Activated CD8-positive, alpha-beta T cell treated with anti-CD3 and anti-CD28 coated beads, Interleukin-2, amount 10 ng/mL, durations not matched to agents 7 days and 5 days (primary cell): ENCODE data around the gene SLCO1C1. TPM values are rescaled to one million over a fixed set of nuclear protein-coding genes. Genes with fewer than 3 reads are reported as not detected.

ENCODE experiments used
- ATAC-seq: fragments of 150-1000 bp; cut with Tn5 transposase; one replicate; pipeline ENCODE4 v1.10.0; 2021; ENCODE audit warnings: moderate library complexity
- CTCF ChIA-PET: fragments of 350-600 bp; sonication (Branson Sonifier 250); formaldehyde crosslinking; loops from one replicate; lab custom pipeline; 2021; ENCODE audit warnings: antibody characterized with exemption; lab: Charles Lee
- POLR2A ChIA-PET: fragments of 350-600 bp; sonication (Branson Sonifier 250); formaldehyde crosslinking; loops from one replicate; lab custom pipeline; 2021; ENCODE audit warnings: antibody characterized with exemption; lab: Charles Lee
- DNase-seq: peaks from one replicate; pipeline ENCODE4 v3.0.0-alpha.2; 2020
- H3K27ac Mint-ChIP-seq: one replicate; pipeline ENCODE4 v1.8.0; 2021; ENCODE audit warnings: mild to moderate bottlenecking, mixed read lengths
- H3K27me3 Mint-ChIP-seq: one replicate; pipeline ENCODE4 v1.8.0; 2021; ENCODE audit warnings: low read depth, mixed read lengths
- H3K36me3 Mint-ChIP-seq: one replicate; pipeline ENCODE4 v1.8.0; 2021; ENCODE audit warnings: low read depth, mixed read lengths
- H3K4me1 Mint-ChIP-seq: one replicate; pipeline ENCODE4 v1.8.0; 2021; ENCODE audit warnings: low read depth, mixed read lengths
- H3K4me3 Mint-ChIP-seq: one replicate; pipeline ENCODE4 v1.8.0; 2021; ENCODE audit warnings: mild to moderate bottlenecking, mixed read lengths
- H3K9me3 Mint-ChIP-seq: one replicate; pipeline ENCODE4 v1.8.0; 2022; ENCODE audit warnings: mixed read lengths; ENCODE audit not compliant: insufficient read depth
- total RNA-seq, 2 experiments: library from RNA; stranded (reverse); gene quantifications; one replicate each; pipeline ENCODE4 v1.2.3, GENCODE V29; 2021

The SLCO1C1 gene, protein sequence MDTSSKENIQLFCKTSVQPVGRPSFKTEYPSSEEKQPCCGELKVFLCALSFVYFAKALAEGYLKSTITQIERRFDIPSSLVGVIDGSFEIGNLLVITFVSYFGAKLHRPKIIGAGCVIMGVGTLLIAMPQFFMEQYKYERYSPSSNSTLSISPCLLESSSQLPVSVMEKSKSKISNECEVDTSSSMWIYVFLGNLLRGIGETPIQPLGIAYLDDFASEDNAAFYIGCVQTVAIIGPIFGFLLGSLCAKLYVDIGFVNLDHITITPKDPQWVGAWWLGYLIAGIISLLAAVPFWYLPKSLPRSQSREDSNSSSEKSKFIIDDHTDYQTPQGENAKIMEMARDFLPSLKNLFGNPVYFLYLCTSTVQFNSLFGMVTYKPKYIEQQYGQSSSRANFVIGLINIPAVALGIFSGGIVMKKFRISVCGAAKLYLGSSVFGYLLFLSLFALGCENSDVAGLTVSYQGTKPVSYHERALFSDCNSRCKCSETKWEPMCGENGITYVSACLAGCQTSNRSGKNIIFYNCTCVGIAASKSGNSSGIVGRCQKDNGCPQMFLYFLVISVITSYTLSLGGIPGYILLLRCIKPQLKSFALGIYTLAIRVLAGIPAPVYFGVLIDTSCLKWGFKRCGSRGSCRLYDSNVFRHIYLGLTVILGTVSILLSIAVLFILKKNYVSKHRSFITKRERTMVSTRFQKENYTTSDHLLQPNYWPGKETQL
- not detected for total RNA-seq

DNA sequence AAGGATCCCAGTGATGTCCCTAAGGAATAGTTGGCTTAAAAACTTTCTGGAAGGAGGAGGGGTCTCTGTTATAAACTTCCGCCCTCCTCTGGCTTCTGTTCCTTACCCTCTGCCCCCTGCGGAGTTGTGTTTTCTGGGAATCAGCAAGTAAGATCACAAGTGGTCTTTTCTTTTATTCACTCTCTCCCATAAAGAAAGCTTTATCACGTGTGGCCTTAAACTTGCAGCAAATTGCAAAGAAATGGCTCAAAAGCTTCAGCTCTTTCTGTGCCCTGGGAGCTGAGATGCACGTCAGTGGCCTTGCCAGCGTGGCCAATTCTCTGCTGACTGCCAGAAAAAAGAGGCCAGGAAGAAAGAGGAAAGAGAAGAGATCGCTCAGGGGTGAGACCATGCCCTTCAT is at the start of gene SLCO1C1:
SLCO1C1 (plus strand) TSS at position 101 of the 400 bp plus-strand sequence. CDS start 4,245 bp downstream, outside the sequence.
- H3K27me3 Mint-ChIP-seq, result no peaks in the 10 kb centered on the region
- H3K4me1 Mint-ChIP-seq, result no peaks in the 10 kb centered on the region
- no peaks in the 10 kb centered on the region for H3K36me3 Mint-ChIP-seq
- CTCF ChIA-PET, result no interaction called here
- H3K4me3 Mint-ChIP-seq, result no peak within 1 kb of the TSS
- no peak within 1 kb of the TSS for H3K27ac Mint-ChIP-seq
- no peak for ATAC-seq
- no peaks in the 10 kb centered on the region for H3K9me3 Mint-ChIP-seq
- POLR2A ChIA-PET, result no interaction called here
- no peak for DNase-seq

DNA sequence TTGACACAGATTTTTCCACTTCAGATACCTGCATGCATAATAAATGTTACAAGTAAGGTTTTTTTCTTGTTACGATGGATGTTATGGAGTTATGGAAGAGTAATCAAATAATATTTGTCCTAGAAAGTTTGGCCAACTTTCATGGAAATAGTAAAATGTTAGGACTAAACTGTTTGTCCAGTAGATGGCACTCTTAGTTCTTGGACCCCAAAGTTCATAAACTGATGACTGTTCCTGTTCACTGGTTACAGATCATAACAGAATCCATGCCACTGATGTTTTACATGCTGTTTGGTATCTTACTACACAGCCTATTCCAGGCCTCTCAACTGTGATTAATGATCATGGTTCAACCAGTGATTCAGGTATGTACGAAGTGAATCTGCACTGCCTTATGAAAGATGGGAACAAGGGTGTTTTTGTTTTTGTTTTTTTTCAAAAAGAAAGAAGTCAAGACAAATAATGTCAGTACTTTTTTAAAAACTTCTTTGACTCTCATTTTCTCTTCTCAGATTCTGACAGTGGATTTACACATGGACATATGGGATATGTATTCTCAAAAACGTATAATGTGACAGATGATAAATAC is 48.8 kb upstream of the SLCO1C1 start:
- Mint-ChIP-seq H3K4me1 (no peaks in the 10 kb centered on the region), H3K4me3 (no peak overlapping the region), H3K36me3 (no peaks in the 10 kb centered on the region), H3K27ac (no peak overlapping the region), H3K27me3 (no peaks in the 10 kb centered on the region), H3K9me3 (no peaks in the 10 kb centered on the region)
- ATAC-seq, result no peak
- POLR2A ChIA-PET, result no interaction called here
- CTCF ChIA-PET, result no interaction called here
- no peak for DNase-seq

DNA sequence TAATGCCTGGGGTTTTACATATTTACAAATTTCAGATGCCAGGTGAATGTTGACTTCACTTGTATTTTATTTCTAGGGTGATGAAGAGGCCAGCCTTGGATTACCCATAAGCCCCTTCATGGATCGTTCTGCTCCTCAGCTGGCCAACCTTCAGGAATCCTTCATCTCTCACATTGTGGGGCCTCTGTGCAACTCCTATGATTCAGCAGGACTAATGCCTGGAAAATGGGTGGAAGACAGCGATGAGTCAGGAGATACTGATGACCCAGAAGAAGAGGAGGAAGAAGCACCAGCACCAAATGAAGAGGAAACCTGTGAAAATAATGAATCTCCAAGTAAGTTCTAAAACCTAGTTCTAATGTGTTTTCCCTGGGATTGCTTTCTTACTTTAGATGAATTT is 41.3 kb upstream of the SLCO1C1 start:
- H3K4me1 Mint-ChIP-seq, result no peaks in the 10 kb centered on the region
- H3K9me3 Mint-ChIP-seq, result no peaks in the 10 kb centered on the region
- ChIA-PET CTCF (no interaction called here), POLR2A (no interaction called here)
- DNase-seq (no peak), ATAC-seq (no peak)
- no peak overlapping the region for H3K27ac Mint-ChIP-seq
- no peaks in the 10 kb centered on the region for H3K27me3 Mint-ChIP-seq
- no peak overlapping the region for H3K4me3 Mint-ChIP-seq
- no peaks in the 10 kb centered on the region for H3K36me3 Mint-ChIP-seq

DNA sequence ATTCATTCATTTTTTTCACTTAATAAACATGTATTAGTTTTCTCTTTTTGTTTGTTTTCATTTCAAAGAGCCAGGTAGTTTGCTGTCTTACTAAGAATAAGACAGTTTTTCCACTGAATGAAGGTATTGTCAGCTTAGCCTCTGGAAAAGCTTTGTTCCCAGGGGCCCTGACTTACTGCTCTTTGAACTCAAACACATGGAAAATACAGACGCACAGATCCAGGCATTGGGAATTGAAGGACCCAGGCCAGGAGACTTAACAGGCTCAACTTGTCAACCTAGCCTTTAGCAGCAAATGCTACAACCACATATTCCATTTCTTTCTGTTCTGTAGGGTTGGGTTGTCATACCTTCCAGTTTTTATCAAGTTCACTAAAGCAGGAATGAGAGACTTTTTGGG is 38.5 kb upstream of the SLCO1C1 start:
- POLR2A ChIA-PET, result interaction anchor here (0.6 kb wide), 1 partner anchor 23 kb away, joined by 5 read pairs; no protein-coding TSS in a partner anchor
- Mint-ChIP-seq H3K27me3 (no peaks in the 10 kb centered on the region), H3K4me3 (no peak overlapping the region), H3K27ac (no peak overlapping the region), H3K9me3 (no peaks in the 10 kb centered on the region), H3K4me1 (no peaks in the 10 kb centered on the region), H3K36me3 (no peaks in the 10 kb centered on the region)
- CTCF ChIA-PET, result no interaction called here
- ATAC-seq, result no peak
- no peak for DNase-seq

DNA sequence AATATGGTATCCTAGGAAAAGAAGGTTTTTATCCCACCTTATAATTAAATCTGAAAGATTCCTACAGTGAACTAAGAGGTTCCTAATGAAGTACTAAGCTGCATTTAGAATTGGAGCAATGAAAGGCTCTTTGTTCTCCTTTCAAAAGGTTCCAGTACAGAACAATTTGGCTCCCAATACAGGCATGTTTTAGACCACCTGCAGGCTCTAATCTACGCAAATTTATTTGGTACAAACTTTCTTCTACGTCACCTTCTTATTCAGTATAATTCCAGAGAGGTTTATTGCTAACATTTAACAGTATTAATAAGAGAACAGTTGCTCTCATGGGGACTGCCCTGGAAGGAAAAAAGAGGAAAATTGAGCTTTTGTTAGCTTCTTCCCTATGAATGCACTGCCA is 37.6 kb upstream of the SLCO1C1 start:
- ChIA-PET CTCF (no interaction called here), POLR2A (no interaction called here)
- no peak for ATAC-seq
- no peak for DNase-seq
- no peaks in the 10 kb centered on the region for H3K4me1 Mint-ChIP-seq
- H3K27ac Mint-ChIP-seq, result no peak overlapping the region
- no peaks in the 10 kb centered on the region for H3K36me3 Mint-ChIP-seq
- H3K27me3 Mint-ChIP-seq, result no peaks in the 10 kb centered on the region
- peaks cover 6% of the 10 kb centered on the region for H3K9me3 Mint-ChIP-seq
- no peak overlapping the region for H3K4me3 Mint-ChIP-seq

DNA sequence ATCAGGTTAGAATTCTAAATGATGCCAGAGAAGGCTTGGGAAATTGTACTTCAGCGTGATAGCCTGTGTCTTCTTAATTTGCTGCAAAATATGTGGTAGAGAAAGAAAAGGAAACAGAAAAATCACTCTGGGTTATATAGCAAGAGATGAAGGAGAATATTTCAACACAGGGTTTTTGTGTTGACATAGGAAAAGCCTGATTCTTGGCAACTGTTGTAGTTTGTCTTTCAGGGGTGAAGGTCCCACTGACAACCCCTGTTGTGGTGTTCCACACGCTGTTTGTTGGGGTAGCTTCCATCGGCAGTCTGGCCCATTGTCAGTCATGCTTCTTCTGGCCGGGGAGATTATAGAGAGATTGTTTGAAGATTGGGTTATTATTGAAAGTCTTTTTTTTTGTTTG is 13.8 kb upstream of the SLCO1C1 start:
- POLR2A ChIA-PET, result no interaction called here
- no peaks in the 10 kb centered on the region for H3K36me3 Mint-ChIP-seq
- no peaks in the 10 kb centered on the region for H3K27me3 Mint-ChIP-seq
- peaks cover 6% of the 10 kb centered on the region for H3K9me3 Mint-ChIP-seq
- no peak for ATAC-seq
- H3K4me1 Mint-ChIP-seq, result no peaks in the 10 kb centered on the region
- no peak overlapping the region for H3K4me3 Mint-ChIP-seq
- CTCF ChIA-PET, result no interaction called here
- no peak for DNase-seq
- no peak overlapping the region for H3K27ac Mint-ChIP-seq

DNA sequence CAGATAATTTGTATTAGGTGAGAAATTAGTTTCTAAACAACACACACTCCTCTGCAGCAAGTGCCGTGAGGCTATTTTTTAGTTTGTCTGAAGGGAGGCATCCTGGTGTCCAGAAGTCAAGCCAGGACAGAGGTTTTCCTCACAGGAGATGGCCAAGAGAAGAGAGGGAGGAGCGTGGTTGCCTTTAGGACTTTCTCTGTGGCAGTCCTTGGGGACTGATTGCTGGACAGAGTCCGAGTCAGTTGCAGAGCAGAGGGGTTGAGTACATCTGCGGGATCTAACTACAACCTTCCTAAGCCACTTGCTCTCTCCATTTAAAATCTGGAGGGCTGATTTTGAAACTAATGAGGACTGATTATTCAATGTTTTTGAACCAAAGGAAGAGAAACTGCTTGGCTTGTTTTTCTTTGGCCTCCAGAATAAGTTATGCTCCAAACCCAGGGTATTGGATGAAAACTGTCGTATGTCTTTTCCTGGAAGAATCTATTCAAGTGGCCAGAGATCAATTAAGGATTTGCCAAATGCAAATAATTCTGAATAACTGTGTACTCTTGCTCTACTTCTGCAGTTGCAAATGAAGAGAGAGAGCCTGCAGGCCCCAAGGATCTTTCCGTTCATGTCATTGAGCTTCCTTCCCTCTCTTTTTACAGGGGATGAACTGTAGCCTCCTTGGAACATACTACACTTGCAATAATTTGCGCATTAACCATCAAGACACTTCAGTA is 1.2 kb downstream of the SLCO1C1 start:
- Mint-ChIP-seq H3K4me1 (no peaks in the 10 kb centered on the region), H3K27ac (no peak overlapping the region), H3K4me3 (no peak overlapping the region), H3K27me3 (no peaks in the 10 kb centered on the region), H3K9me3 (no peaks in the 10 kb centered on the region), H3K36me3 (no peaks in the 10 kb centered on the region)
- ATAC-seq, result no peak
- CTCF ChIA-PET, result no interaction called here
- POLR2A ChIA-PET, result no interaction called here
- no peak for DNase-seq

DNA sequence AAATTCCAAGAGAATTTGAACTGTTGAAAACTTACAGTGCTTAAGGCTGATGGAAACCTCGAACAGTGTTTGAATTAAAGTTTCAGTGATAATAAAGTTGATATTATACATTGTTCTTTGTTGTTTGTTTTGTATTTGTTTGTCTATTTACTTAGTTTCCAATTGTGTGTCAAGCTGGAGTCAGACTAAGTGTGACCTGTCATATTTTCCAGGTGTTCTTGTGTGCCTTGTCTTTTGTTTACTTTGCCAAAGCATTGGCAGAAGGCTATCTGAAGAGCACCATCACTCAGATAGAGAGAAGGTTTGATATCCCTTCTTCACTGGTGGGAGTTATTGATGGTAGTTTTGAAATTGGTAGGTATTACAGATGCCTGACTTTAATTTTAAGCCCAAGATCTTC is 6.0 kb downstream of the SLCO1C1 start:
- ChIA-PET POLR2A (no interaction called here), CTCF (no interaction called here)
- no peak overlapping the region for H3K4me3 Mint-ChIP-seq
- H3K9me3 Mint-ChIP-seq, result no peaks in the 10 kb centered on the region
- ATAC-seq (no peak), DNase-seq (no peak)
- H3K4me1 Mint-ChIP-seq, result no peaks in the 10 kb centered on the region
- no peak overlapping the region for H3K27ac Mint-ChIP-seq
- no peaks in the 10 kb centered on the region for H3K27me3 Mint-ChIP-seq
- no peaks in the 10 kb centered on the region for H3K36me3 Mint-ChIP-seq

DNA sequence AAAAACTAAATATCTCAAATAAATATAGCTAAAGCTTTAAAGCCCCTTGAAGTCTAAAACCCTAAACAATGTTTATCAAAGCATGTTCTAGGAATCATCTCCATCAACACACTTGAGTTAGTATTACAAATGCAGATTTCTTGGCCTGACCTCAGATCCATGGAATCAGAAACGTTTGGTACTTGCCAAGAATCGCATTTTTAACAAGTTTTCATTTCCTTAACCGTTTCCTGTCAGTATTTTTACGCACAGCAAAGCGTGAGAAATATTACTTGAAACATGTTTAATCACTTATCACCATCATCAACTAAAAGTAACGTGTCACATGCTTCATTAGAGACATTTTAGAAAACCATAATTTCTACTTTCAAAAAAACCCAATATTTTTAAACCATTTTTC is 9.7 kb downstream of the SLCO1C1 start:
- Mint-ChIP-seq H3K36me3 (no peaks in the 10 kb centered on the region), H3K4me1 (no peaks in the 10 kb centered on the region), H3K4me3 (no peak overlapping the region), H3K9me3 (no peaks in the 10 kb centered on the region), H3K27ac (no peak overlapping the region), H3K27me3 (no peaks in the 10 kb centered on the region)
- ChIA-PET CTCF (no interaction called here), POLR2A (no interaction called here)
- no peak for DNase-seq
- no peak for ATAC-seq

DNA sequence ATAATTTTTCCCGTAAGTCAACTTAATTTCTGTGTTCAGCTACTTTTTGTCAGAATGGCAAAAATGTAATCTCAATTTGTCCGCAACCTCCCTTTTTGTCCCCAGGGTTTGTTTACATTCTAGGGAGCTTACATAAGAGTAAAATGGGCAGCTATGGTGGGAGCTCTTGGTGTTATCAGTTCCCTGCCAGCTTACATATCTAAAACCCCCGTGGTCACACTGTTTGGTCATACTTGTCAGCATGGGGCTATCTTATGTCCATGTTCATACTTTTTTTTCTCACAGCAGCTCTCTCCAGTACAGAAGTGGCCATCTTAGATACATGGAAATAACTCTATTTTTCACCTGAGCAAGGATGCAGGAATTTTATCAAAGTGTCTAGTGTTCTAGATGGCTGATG is 16.7 kb downstream of the SLCO1C1 start:
- ATAC-seq, result no peak
- no peaks in the 10 kb centered on the region for H3K4me1 Mint-ChIP-seq
- no peaks in the 10 kb centered on the region for H3K36me3 Mint-ChIP-seq
- no peak overlapping the region for H3K4me3 Mint-ChIP-seq
- no peaks in the 10 kb centered on the region for H3K27me3 Mint-ChIP-seq
- ChIA-PET CTCF (no interaction called here), POLR2A (no interaction called here)
- H3K27ac Mint-ChIP-seq, result no peak overlapping the region
- no peak for DNase-seq
- no peaks in the 10 kb centered on the region for H3K9me3 Mint-ChIP-seq

DNA sequence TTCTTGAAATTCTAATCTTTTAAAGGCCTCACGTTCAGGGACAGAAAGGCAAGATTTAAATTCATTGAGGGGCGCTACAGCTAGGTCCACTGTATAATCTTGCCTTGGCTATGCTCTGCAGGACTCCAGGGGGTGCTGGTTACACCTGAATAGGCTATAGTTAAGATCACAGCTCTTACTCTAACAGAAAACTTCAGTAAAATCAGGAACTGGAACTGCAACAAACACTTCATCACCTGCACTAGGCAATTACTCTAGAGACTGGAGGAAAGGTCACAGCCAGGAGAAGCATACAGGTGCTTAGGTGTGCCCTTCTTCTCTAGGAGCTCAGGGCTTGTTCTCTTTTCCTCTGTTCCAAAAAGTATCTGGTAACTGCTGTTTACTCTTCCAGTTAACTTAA is 20.9 kb downstream of the SLCO1C1 start:
- no peaks in the 10 kb centered on the region for H3K27me3 Mint-ChIP-seq
- H3K36me3 Mint-ChIP-seq, result no peaks in the 10 kb centered on the region
- H3K27ac Mint-ChIP-seq, result no peak overlapping the region
- POLR2A ChIA-PET, result no interaction called here
- CTCF ChIA-PET, result no interaction called here
- H3K4me1 Mint-ChIP-seq, result no peaks in the 10 kb centered on the region
- H3K9me3 Mint-ChIP-seq, result no peaks in the 10 kb centered on the region
- DNase-seq (no peak), ATAC-seq (no peak)
- H3K4me3 Mint-ChIP-seq, result no peak overlapping the region

DNA sequence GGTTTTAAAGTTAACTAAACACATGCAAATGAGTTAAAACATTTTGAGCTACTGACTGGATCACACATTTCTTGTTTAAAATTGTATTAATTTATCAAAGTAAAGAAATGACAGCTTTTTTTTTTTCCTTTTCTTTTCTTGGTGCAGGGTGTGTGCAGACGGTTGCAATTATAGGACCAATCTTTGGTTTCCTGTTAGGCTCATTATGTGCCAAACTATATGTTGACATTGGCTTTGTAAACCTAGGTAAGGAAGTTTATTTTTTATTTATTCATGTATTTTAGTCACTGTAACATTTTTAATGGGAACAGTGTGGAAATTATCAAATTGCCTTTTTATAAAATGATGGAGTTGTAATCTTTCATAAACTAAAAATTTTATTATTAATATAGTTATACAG is 21.9 kb downstream of the SLCO1C1 start:
- Mint-ChIP-seq H3K9me3 (no peaks in the 10 kb centered on the region), H3K27ac (no peak overlapping the region), H3K27me3 (no peaks in the 10 kb centered on the region), H3K36me3 (no peaks in the 10 kb centered on the region), H3K4me3 (no peak overlapping the region), H3K4me1 (no peaks in the 10 kb centered on the region)
- DNase-seq, result no peak
- no peak for ATAC-seq
- ChIA-PET CTCF (no interaction called here), POLR2A (no interaction called here)
